NCI-H2171 treated with DMSO at 0.1 percent for 48 hours (cell line): Measurements from ENCODE around the gene ZCCHC9.
"Not testable (repeated sequence)": the region's sequence is repeated elsewhere in the genome, so short reads cannot be mapped to it uniquely, and the experiment has no call there.

Experiments used
- DNase-seq: peaks from one replicate; lab custom pipeline; 2025; lab: John Stamatoyannopoulos, UW

Gene ZCCHC9

GRCh38 chr5:81301271-81302015 is at the start of gene ZCCHC9:
Gene ZCCHC9 (plus strand): TSS chr5:81301587. CDS start chr5:81304758, 3,171 bp downstream.
- DNase-seq = peak; percentile 85

GRCh38 chr5:81251922-81252321 is 49.5 kb upstream of the ZCCHC9 start:
- DNase-seq = no peak

GRCh38 chr5:81252904-81253303 is 48.5 kb upstream of the ZCCHC9 start:
- DNase-seq = no peak

- no peak for DNase-seq
These were observed 47.5 kb upstream of the ZCCHC9 start for GRCh38 chr5:81253875-81254274.

GRCh38 chr5:81254886-81255559 is 46.4 kb upstream of the ZCCHC9 start:
- DNase-seq = no peak

- no peak for DNase-seq
These were observed 44.6 kb upstream of the ZCCHC9 start for GRCh38 chr5:81256766-81257165.

- DNase-seq = not testable (repeated sequence)
These were observed 38.6 kb upstream of the ZCCHC9 start for GRCh38 chr5:81262796-81263195.

GRCh38 chr5:81265101-81265500 is 36.3 kb upstream of the ZCCHC9 start:
- no peak for DNase-seq

GRCh38 chr5:81268521-81269196 is 32.7 kb upstream of the ZCCHC9 start:
- no peak for DNase-seq

GRCh38 chr5:81269751-81270393 is 31.5 kb upstream of the ZCCHC9 start:
- no peak for DNase-seq

- DNase-seq = not testable (repeated sequence)
These were observed 30.9 kb upstream of the ZCCHC9 start for GRCh38 chr5:81270394-81271027.

- no peak for DNase-seq
These were observed 17.4 kb upstream of the ZCCHC9 start for GRCh38 chr5:81283976-81284375.

GRCh38 chr5:81286059-81286617 is 15.2 kb upstream of the ZCCHC9 start:
- DNase-seq = no peak

- DNase-seq = no peak
These were observed 13.4 kb upstream of the ZCCHC9 start for GRCh38 chr5:81288021-81288433.

- no peak for DNase-seq
These were observed 11.2 kb upstream of the ZCCHC9 start for GRCh38 chr5:81290146-81290545.

GRCh38 chr5:81292130-81292529 is 9.3 kb upstream of the ZCCHC9 start:
- no peak for DNase-seq

GRCh38 chr5:81294021-81294420 is 7.4 kb upstream of the ZCCHC9 start:
- DNase-seq = not testable (repeated sequence)

- no peak for DNase-seq
These were observed 3.9 kb upstream of the ZCCHC9 start for GRCh38 chr5:81297531-81297930.

- DNase-seq = no peak
These were observed 491 bp upstream of the ZCCHC9 start for GRCh38 chr5:81300921-81301270.

GRCh38 chr5:81302596-81302995 is 1.2 kb downstream of the ZCCHC9 start:
- no peak for DNase-seq

GRCh38 chr5:81303563-81303962 is 2.2 kb downstream of the ZCCHC9 start:
- DNase-seq = no peak

GRCh38 chr5:81305785-81306184 is 4.4 kb downstream of the ZCCHC9 start:
- DNase-seq = no peak
